ENCODE results near the gene PAK2. TPM values are rescaled to one million over a fixed set of nuclear protein-coding genes. Genes with fewer than 3 reads are reported as not detected.

PAK2 gene
- total RNA-seq, 1 donor from 2014 or later: 96.4 TPM

GRCh38 chr3:196721097-196721496 lies 18.6 kb upstream of the PAK2 start:
- TF ChIP-seq CTCF (conservative IDR thresholded peaks at IDR 0.05): no peak
- DNase-seq (ENCODE audit: low read depth, low spot score): no peak
- Mint-ChIP-seq H3K27ac (ENCODE audit: unreplicated experiment) (no peak overlapping the region), H3K4me1 (no peaks in the 10 kb centered on the region), H3K36me3 (ENCODE audit: low read depth) (peaks cover 32% of the 10 kb centered on the region), H3K27me3 (ENCODE audit: low read depth) (no peaks in the 10 kb centered on the region), H3K4me3 (no peak overlapping the region), H3K9me3 (peaks cover 13% of the 10 kb centered on the region)

GRCh38 chr3:196726788-196727675 lies 12.6 kb upstream of the PAK2 start:
- Mint-ChIP-seq H3K9me3 (no peaks in the 10 kb centered on the region), H3K27me3 (ENCODE audit: low read depth) (no peaks in the 10 kb centered on the region), H3K27ac (ENCODE audit: unreplicated experiment) (no peak overlapping the region), H3K4me3 (no peak overlapping the region), H3K4me1 (no peaks in the 10 kb centered on the region), H3K36me3 (ENCODE audit: low read depth) (peaks cover 11% of the 10 kb centered on the region)
- TF ChIP-seq CTCF (conservative IDR thresholded peaks at IDR 0.05): no peak
- DNase-seq (ENCODE audit: low read depth, low spot score): no peak

- H3K36me3 Mint-ChIP-seq (ENCODE audit: low read depth): peaks cover 20% of the 10 kb centered on the region
- no peak overlapping the region for H3K27ac Mint-ChIP-seq (ENCODE audit: unreplicated experiment)
- peaks cover 4% of the 10 kb centered on the region for H3K4me1 Mint-ChIP-seq
- H3K9me3 Mint-ChIP-seq: peaks cover 5% of the 10 kb centered on the region
- H3K4me3 Mint-ChIP-seq: peak overlapping the region; percentile 25
- H3K27me3 Mint-ChIP-seq (ENCODE audit: low read depth): no peaks in the 10 kb centered on the region
- no peak for DNase-seq (ENCODE audit: low read depth, low spot score)
- TF ChIP-seq CTCF (conservative IDR thresholded peaks at IDR 0.05): no peak
These were observed 3.9 kb upstream of the PAK2 start for GRCh38 chr3:196735751-196736150.

GRCh38 chr3:196736670-196737374 lies 2.8 kb upstream of the PAK2 start:
- DNase-seq (ENCODE audit: low read depth, low spot score): no peak
- Mint-ChIP-seq H3K4me3 (no peak overlapping the region), H3K9me3 (peaks cover 5% of the 10 kb centered on the region), H3K36me3 (ENCODE audit: low read depth) (peaks cover 23% of the 10 kb centered on the region), H3K4me1 (peaks cover 14% of the 10 kb centered on the region), H3K27ac (ENCODE audit: unreplicated experiment) (no peak overlapping the region), H3K27me3 (ENCODE audit: low read depth) (no peaks in the 10 kb centered on the region)
- no peak for TF ChIP-seq CTCF (conservative IDR thresholded peaks at IDR 0.05)

GRCh38 chr3:196737655-196738054 lies 2.0 kb upstream of the PAK2 start:
- TF ChIP-seq CTCF (conservative IDR thresholded peaks at IDR 0.05): no peak
- no peak overlapping the region for H3K27ac Mint-ChIP-seq (ENCODE audit: unreplicated experiment)
- no peak overlapping the region for H3K4me3 Mint-ChIP-seq
- H3K4me1 Mint-ChIP-seq: peaks cover 16% of the 10 kb centered on the region
- peaks cover 5% of the 10 kb centered on the region for H3K9me3 Mint-ChIP-seq
- no peaks in the 10 kb centered on the region for H3K27me3 Mint-ChIP-seq (ENCODE audit: low read depth)
- H3K36me3 Mint-ChIP-seq (ENCODE audit: low read depth): peaks cover 23% of the 10 kb centered on the region
- no peak for DNase-seq (ENCODE audit: low read depth, low spot score)
